Stimulated activated CD4-positive, alpha-beta T cell treated with anti-CD3 and anti-CD28 coated beads, Interleukin-15, amount 100 ng/mL, for 48 hours (primary cell): Measurements from ENCODE around the gene RBP3.
A peak's percentile ranks its signal among the peaks of the same experiment; 100 is the strongest.

Experiments used
- DNase-seq, 2 donors: peaks; one replicate each; pipeline ENCODE4 v3.0.0-alpha.2; 2020; ENCODE audit warnings: low read depth in 2 of 2

RBP3 gene

DNA sequence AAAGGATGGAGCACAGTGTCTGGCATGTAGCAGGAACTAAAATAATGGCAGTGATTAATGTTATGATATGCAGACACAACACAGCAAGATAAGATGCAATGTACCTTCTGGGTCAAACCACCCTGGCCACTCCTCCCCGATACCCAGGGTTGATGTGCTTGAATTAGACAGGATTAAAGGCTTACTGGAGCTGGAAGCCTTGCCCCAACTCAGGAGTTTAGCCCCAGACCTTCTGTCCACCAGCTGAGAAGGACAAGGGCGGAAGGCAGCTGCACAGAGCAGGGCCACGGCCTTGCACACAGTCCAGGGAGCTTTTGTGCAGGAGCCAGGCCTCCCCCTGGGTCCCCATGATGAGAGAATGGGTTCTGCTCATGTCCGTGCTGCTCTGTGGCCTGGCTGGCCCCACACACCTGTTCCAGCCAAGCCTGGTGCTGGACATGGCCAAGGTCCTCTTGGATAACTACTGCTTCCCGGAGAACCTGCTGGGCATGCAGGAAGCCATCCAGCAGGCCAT, at the start of gene RBP3:
TSS of gene RBP3 (plus strand) at position 226 of the 514 bp plus-strand sequence. CDS start at position 348, 122 bp downstream.
- DNase-seq, result no peak

DNA sequence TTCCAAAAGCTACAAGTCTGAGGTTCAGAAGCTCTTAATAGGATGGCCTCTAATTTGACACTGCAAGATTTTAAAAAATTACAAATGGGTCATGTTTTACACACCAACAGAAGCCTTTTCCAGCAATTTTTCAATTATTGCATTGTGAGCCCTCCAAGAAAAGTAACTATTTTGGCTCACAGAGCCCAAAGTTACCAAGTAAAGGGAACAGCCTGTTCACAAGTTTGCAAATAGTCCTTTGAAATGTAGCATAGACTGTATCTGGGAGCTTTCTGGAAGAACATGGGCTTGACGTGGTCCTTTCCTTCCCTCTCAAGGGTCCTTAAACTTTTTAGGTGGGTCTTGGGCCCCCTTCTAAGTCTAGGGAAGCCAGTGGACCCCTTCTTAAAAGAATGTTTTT, 49.4 kb upstream of the RBP3 start:
- no peak for DNase-seq

- no peak for DNase-seq
These were observed 48.3 kb upstream of the RBP3 start, which contains the start of gene GDF10 for GRCh38 chr10:47299611-47300428. Gene GDF10 (plus strand): TSS chr10:47300197. CDS start chr10:47300652, 455 bp downstream.

GRCh38 chr10:47300429-47300931, 47.7 kb upstream of the RBP3 start:
- no peak for DNase-seq

DNA sequence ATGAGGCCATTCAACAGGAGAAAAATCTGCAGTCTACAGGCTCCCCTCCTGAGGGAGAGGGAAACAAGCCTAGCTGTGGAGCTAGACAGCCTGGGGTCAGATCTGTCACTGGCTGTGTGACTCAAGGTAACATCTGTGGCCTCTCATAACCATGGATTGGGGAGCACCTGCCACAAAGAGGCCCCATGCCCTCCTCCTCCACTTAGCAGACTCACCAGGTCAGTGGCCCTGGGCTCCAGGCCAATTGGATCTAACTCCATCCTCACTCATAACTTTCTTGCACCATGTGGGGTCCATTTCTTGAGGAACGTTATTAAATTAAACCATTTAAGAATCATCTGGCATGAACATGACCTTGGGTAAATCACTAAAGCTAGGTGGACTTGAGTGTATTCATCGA, 46.3 kb upstream of the RBP3 start:
- no peak for DNase-seq

DNA sequence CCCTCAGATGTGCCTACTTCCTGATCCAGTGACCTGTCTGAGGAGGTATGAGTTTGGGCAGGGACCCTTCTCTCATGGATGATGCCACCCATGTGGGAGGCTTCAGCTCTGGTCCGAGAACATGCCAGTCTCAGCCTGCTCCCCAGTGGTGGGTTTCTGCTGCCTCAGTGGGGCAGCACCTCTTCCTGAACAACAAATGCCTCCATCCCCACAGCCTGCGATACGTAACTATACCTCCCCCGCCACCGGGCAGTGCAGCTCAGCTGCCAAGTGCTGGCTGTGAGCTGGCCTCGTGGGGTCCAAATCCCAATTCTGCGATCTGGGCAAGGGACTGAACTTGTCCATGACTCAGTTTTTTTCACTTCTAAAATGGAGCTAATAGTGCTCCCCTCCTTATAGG, 45.1 kb upstream of the RBP3 start:
- no peak for DNase-seq

GRCh38 chr10:47303866-47304265, 44.3 kb upstream of the RBP3 start:
- DNase-seq, result no peak

DNA sequence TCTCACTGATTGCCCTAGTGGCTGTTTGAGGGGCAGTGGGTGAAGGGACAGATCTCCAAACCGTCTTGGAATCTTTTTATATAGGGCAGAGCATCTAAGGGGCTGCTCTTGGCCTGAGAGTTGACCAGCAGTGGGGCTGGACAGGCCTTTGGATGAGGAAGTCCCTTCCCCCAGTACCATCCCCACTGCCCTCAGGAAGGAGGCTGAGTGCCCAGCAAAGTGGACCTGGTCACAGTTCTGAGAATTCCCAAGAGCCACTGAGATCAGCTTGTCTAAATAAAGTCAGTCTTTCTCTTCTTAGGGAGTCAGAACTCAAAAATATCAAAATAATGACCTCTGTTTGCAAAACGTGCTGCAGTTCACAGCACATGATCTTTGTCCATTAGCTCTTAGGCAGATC, 42.6 kb upstream of the RBP3 start:
- no peak for DNase-seq

- DNase-seq, result no peak
These were observed 41.6 kb upstream of the RBP3 start for GRCh38 chr10:47306387-47307210.

DNA sequence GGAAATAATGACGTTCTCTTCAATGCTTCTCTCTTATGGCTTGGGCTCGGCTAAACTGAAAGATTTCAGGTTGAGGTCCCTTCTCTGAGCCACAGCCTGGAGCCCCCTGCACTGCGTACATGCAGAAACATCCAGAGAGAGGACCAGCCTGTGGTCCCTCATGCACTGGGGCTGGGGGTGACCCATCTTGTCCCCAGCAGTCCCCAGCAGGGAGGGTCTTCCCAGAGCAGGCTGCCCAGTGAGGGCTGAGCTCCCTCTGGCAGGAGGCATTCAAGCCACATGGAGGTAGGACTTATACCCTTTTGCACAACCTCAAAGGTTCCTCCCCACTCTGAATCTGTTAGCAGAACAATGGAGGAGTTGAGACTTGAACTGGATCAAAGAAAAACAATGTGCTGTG, 40.8 kb upstream of the RBP3 start:
- DNase-seq, result no peak

DNA sequence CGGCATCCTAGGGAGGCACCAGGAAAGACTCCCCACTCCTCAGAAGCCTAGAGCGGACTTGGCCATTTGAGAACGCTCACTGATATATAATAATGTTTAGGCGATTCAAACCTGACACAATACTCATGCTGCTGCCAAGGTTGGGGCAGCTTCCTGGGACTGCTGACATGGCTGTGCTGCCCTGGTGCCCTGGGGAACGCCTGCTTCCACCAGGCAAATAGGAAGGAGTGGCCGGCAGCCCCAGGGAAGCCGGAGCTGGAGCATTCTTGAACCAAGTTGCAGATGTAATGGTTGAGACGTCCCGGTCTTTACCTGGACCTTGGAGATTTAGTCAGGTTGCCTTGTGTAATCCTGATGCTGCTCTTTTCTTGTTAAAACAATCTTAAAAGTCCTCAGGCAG, 39.4 kb upstream of the RBP3 start:
- no peak for DNase-seq

DNA sequence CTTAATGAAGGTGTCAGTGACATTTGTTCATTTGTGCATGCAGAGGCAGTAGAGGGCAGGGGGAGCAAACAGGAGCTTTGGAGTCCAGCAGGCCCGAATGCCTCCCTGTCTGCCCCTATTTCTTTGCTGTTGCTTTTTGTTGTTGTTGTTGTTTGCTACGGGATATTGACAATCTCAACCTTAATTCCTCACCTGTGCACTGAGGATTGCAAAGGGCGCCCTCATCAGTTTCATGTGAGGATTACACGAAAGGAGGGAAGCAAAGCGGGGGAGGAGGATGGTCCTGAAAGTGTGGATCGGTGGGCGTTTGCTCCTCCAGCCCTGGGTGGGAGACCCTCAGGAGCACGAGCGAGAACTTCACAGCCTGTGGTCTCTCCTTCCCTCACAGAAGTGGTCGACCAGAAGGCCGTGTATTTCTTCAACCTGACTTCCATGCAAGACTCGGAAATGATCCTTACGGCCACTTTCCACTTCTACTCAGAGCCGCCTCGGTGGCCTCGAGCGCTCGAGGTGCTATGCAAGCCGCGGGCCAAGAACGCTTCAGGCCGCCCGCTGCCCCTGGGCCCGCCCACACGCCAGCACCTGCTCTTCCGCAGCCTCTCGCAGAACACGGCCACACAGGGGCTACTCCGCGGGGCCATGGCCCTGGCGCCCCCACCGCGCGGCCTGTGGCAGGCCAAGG, 38.6 kb upstream of the RBP3 start:
- no peak for DNase-seq

GRCh38 chr10:47310090-47310505, 38.1 kb upstream of the RBP3 start:
- no peak for DNase-seq

GRCh38 chr10:47311193-47311931, 36.8 kb upstream of the RBP3 start:
- no peak for DNase-seq

- peak; percentile 76 to 80 for DNase-seq
These were observed 36.1 kb upstream of the RBP3 start for GRCh38 chr10:47311932-47312662.

DNA sequence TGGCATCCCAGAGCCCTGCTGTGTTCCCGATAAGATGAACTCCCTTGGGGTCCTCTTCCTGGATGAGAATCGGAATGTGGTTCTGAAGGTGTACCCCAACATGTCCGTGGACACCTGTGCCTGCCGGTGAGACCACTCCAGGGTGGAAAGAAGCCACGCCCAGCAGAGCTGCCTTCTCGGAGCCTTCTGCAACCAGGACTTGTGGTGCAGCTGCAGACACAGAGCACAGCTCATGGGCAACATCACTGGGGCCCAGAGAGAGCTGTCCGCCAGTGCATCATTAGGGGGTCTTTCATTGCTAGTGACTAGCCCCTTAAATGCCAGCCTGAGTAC, 35.5 kb upstream of the RBP3 start:
- DNase-seq, result no peak

DNA sequence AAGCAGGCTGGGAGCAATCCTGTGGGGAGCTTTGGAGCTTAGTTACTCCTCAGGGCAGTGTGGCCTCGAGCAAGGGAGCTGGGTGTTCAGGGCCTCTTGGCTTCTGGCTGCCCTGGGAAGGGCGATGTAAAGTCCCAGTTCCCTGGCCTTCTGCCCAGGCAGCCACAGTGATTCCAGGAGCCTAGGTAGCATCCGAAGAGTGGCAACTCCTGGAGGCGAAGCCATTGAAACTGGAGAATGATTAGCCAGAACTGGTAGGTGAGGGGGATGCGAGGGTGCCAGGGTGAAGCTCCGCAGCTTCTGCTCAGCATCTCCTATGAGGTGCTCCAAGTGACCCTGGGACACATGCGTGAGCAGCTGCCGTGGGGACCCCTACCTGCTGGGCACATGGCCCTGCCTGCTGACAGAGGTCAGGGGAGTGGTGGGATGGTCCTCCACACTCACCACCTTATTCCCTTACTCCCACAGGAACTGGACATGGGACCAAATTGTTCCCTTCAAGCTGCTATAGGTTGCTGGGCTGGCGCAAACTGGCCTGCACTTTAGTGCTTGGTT, 33.7 kb upstream of the RBP3 start:
- DNase-seq, result no peak

DNA sequence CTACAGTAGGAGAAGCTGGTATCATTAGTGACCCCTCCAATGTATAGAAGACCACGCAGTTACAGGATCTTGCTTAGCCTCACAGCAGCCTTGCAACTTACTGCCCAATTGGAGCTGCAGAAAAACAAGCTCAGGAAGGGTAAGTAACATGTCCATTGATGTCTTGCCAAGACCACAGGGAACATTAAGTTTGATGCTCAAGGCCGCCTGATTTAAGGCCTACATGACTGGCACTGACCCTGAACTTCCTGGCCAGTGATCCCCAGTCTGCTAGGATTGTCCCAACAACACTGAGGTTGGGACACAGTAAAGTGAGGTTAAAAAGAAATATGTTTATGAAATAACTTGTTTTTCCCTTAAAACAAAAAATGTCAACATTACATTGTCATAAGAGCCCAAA, 32.7 kb upstream of the RBP3 start:
- DNase-seq, result no peak

DNA sequence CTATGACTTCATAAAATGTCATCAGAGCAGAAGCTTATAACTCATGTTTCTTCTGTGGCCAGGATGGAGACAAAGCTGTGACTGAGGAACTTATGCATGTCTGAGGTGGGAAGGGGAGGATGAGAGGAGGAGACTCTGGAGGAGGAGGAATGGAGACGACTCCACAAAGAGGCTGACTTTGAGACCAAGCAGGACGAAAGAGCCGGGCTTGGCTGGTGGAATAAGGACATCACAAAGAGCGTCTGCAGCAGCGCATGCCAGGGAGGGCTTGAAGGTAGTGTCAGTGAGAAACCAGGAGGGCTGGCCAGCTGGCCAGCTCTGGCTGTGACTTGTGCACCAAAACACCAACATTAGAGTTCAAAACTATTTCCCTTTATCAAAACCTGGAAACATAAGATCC, 32.0 kb upstream of the RBP3 start:
- no peak for DNase-seq

- DNase-seq, result no peak
These were observed 30.9 kb upstream of the RBP3 start for GRCh38 chr10:47317251-47317650.
